ENCODE results near the gene DNAJC1.

Gene DNAJC1

DNA sequence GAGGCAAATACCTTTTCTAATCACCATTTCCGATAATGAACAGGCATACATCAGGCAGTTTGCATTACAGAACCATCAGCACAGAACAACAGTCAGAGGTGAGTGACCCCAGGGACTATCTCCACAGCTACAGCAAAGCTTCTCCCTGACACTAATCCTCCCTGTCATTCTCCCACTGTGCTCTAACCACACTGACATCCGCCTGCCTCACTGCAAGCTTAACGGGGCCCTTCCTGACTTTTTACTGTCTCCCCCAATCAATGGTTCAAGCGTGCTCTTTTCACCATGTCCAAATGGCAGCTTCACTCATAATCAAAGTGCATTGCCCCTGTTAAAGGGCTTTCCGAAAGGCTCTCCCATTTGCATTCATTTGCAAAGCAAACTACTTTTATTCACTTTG lies 196.3 kb downstream of the DNAJC1 start:
- no peak overlapping the region for H3K27ac ChIP-seq (ENCODE audit: insufficient read depth, low read length, poor library complexity, severe bottlenecking)
- H3K4me1 ChIP-seq (ENCODE audit: control insufficient read depth, insufficient read depth, low read length, poor library complexity, severe bottlenecking) = no peaks in the 10 kb centered on the region
- no peaks in the 10 kb centered on the region for H3K36me3 ChIP-seq (ENCODE audit: control insufficient read depth, insufficient read depth, low read length)
- H3K4me3 ChIP-seq (ENCODE audit: insufficient read depth, low read depth, low read length, poor library complexity, severe bottlenecking) = no peak overlapping the region
- no peaks in the 10 kb centered on the region for H3K27me3 ChIP-seq (replicated peaks; ENCODE audit: control insufficient read depth, insufficient read depth, low read length, poor library complexity, severe bottlenecking)
- no peaks in the 10 kb centered on the region for H3K9me3 ChIP-seq (ENCODE audit: control insufficient read depth, low read length)
- DNase-seq = no peak

DNA sequence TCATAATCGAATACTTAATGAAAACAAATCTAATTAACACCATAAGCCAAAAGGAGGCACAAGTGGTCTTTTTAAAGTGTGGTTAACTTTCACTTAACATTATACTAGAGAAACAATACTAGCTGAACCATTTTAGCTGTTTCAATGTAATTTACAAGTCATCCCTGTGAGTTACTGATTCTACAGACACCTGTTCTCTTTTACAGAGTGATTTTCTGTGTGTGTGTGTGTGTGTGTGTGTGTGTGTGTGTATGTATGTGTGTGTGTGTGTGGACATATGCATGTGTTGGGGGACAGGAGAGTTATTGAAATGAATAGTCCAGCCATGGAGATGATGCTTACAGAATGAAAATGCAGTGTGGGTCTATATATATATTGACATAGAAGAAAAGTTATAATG lies 200.2 kb downstream of the DNAJC1 start:
- Histone ChIP-seq H3K36me3 (ENCODE audit: control insufficient read depth, insufficient read depth, low read length) (no peaks in the 10 kb centered on the region), H3K27me3 (replicated peaks; ENCODE audit: control insufficient read depth, insufficient read depth, low read length, poor library complexity, severe bottlenecking) (no peaks in the 10 kb centered on the region), H3K4me1 (ENCODE audit: control insufficient read depth, insufficient read depth, low read length, poor library complexity, severe bottlenecking) (no peaks in the 10 kb centered on the region), H3K27ac (ENCODE audit: insufficient read depth, low read length, poor library complexity, severe bottlenecking) (no peak overlapping the region), H3K4me3 (ENCODE audit: insufficient read depth, low read depth, low read length, poor library complexity, severe bottlenecking) (no peak overlapping the region), H3K9me3 (ENCODE audit: control insufficient read depth, low read length) (no peaks in the 10 kb centered on the region)
- no peak for DNase-seq

DNA sequence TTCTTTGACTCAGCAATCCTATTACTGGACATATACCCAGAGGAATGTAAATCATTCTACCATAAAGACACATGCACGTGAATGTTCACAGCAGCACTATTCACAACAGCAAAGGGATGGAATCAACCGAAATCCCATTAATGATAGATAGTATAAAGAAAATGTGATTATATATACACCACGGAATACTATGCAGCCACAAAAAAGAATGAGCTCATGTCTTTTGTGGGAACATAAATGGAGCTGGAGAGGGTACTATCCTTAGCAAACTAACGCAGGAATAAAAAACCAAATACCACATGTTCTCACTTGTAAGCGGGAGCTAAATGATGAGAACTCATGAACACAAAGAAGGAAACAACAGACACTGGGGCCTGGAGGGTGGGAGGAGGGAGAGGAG lies 201.9 kb downstream of the DNAJC1 start:
- no peak overlapping the region for H3K4me3 ChIP-seq (ENCODE audit: insufficient read depth, low read depth, low read length, poor library complexity, severe bottlenecking)
- H3K27me3 ChIP-seq (replicated peaks; ENCODE audit: control insufficient read depth, insufficient read depth, low read length, poor library complexity, severe bottlenecking) = no peaks in the 10 kb centered on the region
- H3K27ac ChIP-seq (ENCODE audit: insufficient read depth, low read length, poor library complexity, severe bottlenecking) = no peak overlapping the region
- no peaks in the 10 kb centered on the region for H3K9me3 ChIP-seq (ENCODE audit: control insufficient read depth, low read length)
- H3K4me1 ChIP-seq (ENCODE audit: control insufficient read depth, insufficient read depth, low read length, poor library complexity, severe bottlenecking) = no peaks in the 10 kb centered on the region
- no peak for DNase-seq
- no peaks in the 10 kb centered on the region for H3K36me3 ChIP-seq (ENCODE audit: control insufficient read depth, insufficient read depth, low read length)

DNA sequence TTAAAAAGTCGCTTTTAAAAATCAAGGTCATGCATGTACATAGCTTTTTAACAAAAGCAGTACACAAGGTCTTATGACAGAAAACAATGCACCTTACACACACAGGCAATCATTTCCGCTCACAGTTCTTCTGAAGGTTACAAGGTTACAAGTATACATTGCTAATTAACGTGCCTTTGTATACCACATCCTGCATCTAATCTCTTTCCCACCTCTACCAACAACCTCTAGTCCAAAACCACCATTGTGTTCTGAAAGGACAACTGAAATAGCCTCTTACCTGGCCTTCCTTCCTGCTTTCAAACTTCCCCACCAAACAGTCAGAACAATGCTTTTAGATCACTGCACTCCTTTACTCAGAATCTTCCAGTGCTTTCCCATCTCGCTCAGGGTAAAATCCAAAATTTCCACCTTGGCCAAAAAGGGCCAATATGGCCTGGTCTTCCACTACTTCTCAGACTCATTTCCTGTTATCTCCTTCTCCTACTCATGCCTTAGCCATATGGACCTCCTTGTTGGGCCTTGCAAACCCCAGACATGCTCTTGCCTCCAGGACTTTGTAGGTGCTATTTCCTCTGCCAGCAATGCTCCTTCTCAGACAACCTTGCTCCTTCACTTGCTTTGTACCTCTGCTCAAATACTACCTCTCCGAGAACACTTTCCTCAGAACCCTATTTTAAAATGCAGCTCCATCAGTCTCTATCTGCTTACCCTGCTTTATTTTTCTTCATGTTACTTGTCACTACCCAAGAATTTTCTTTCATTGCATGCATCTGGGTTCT lies 205.4 kb downstream of the DNAJC1 start:
- DNase-seq = no peak
- H3K36me3 ChIP-seq (ENCODE audit: control insufficient read depth, insufficient read depth, low read length) = no peaks in the 10 kb centered on the region
- no peak overlapping the region for H3K27ac ChIP-seq (ENCODE audit: insufficient read depth, low read length, poor library complexity, severe bottlenecking)
- no peaks in the 10 kb centered on the region for H3K4me1 ChIP-seq (ENCODE audit: control insufficient read depth, insufficient read depth, low read length, poor library complexity, severe bottlenecking)
- no peak overlapping the region for H3K4me3 ChIP-seq (ENCODE audit: insufficient read depth, low read depth, low read length, poor library complexity, severe bottlenecking)
- H3K27me3 ChIP-seq (replicated peaks; ENCODE audit: control insufficient read depth, insufficient read depth, low read length, poor library complexity, severe bottlenecking) = no peaks in the 10 kb centered on the region
- no peaks in the 10 kb centered on the region for H3K9me3 ChIP-seq (ENCODE audit: control insufficient read depth, low read length)

DNA sequence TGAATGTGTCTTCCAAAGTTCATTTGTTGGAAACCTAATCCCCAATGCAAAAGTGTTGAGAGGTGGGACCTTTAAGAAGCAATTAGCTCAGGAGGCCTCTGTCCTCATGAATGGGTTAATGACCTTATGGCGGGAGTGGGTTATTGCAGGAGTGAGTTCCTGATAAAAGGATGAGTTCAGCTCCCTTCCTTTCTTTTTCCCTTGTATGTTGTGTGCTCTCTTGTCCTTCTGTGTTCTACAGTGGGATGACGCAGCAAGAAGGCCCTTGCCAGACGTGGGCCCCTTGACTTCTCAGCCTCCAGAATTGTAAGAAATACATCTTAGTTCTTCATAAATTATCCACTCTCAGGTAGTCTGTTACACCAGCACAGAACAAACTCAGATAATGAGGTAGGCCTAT lies 206.0 kb downstream of the DNAJC1 start:
- Histone ChIP-seq H3K4me3 (ENCODE audit: insufficient read depth, low read depth, low read length, poor library complexity, severe bottlenecking) (no peak overlapping the region), H3K27me3 (replicated peaks; ENCODE audit: control insufficient read depth, insufficient read depth, low read length, poor library complexity, severe bottlenecking) (no peaks in the 10 kb centered on the region), H3K4me1 (ENCODE audit: control insufficient read depth, insufficient read depth, low read length, poor library complexity, severe bottlenecking) (no peaks in the 10 kb centered on the region), H3K36me3 (ENCODE audit: control insufficient read depth, insufficient read depth, low read length) (no peaks in the 10 kb centered on the region), H3K27ac (ENCODE audit: insufficient read depth, low read length, poor library complexity, severe bottlenecking) (no peak overlapping the region), H3K9me3 (ENCODE audit: control insufficient read depth, low read length) (no peaks in the 10 kb centered on the region)
- DNase-seq = no peak

DNA sequence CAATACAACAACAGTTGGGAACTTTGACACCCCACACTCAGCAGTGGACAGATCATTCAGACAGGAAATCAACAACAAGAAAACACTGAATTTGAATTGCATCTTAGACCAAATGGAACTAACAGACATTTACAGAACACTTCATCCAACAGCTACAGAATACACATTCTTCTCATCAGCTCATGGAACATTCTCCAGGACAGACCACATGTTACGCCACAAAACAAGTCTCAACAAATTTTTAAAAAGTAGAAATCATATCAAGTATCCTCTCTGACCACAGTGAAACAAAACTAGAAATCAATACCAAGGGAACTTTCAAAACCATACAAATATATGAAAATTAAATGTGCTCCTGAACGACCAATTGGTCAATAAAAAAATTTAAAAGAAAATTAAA lies 212.3 kb downstream of the DNAJC1 start:
- no peak for DNase-seq
- H3K4me3 ChIP-seq (ENCODE audit: insufficient read depth, low read depth, low read length, poor library complexity, severe bottlenecking) = no peak overlapping the region
- H3K27ac ChIP-seq (ENCODE audit: insufficient read depth, low read length, poor library complexity, severe bottlenecking) = no peak overlapping the region
- H3K27me3 ChIP-seq (replicated peaks; ENCODE audit: control insufficient read depth, insufficient read depth, low read length, poor library complexity, severe bottlenecking) = no peaks in the 10 kb centered on the region
- H3K4me1 ChIP-seq (ENCODE audit: control insufficient read depth, insufficient read depth, low read length, poor library complexity, severe bottlenecking) = no peaks in the 10 kb centered on the region
- H3K36me3 ChIP-seq (ENCODE audit: control insufficient read depth, insufficient read depth, low read length) = no peaks in the 10 kb centered on the region
- H3K9me3 ChIP-seq (ENCODE audit: control insufficient read depth, low read length) = no peaks in the 10 kb centered on the region

DNA sequence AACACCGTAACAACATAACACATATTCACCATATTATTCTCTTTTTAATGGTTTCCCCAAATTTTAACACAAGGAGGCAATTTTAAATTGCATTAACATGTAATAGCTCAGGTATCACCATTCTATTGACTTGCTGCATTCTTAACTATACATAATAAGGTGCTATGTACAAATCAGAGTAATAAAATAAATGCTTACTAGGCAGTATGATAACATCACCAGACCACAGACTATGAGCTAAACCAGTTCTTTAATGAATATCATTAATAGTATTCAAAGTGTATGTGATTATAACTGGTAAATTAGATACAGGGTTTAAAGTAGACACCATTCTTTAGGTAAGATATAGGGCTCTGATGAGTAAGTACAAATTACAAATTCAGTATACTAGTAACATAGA lies 226.6 kb downstream of the DNAJC1 start:
- Histone ChIP-seq H3K27ac (ENCODE audit: insufficient read depth, low read length, poor library complexity, severe bottlenecking) (no peak overlapping the region), H3K27me3 (replicated peaks; ENCODE audit: control insufficient read depth, insufficient read depth, low read length, poor library complexity, severe bottlenecking) (no peaks in the 10 kb centered on the region), H3K4me1 (ENCODE audit: control insufficient read depth, insufficient read depth, low read length, poor library complexity, severe bottlenecking) (no peaks in the 10 kb centered on the region), H3K9me3 (ENCODE audit: control insufficient read depth, low read length) (no peaks in the 10 kb centered on the region), H3K4me3 (ENCODE audit: insufficient read depth, low read depth, low read length, poor library complexity, severe bottlenecking) (no peak overlapping the region), H3K36me3 (ENCODE audit: control insufficient read depth, insufficient read depth, low read length) (no peaks in the 10 kb centered on the region)
- no peak for DNase-seq

DNA sequence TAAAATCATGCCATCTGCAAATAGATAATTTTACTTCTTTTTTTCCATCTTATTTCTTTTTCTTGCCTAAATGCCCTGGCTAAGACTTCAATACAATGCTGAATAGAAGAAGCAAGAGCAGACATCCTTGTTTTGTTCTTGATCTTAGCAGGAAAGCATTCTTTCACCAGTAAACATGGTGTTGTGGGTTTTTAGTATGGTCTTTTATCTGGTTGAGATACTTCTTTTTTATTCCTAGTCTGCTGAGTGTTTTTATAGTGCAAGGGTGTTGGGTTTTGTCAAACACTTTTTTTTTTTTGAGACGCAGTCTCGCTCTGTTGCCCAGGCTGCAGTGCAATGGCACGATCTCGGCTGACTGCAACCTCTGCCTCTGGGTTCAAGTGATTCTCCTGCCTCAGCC lies 232.3 kb downstream of the DNAJC1 start:
- DNase-seq = no peak
- Histone ChIP-seq H3K9me3 (ENCODE audit: control insufficient read depth, low read length) (no peaks in the 10 kb centered on the region), H3K4me3 (ENCODE audit: insufficient read depth, low read depth, low read length, poor library complexity, severe bottlenecking) (no peak overlapping the region), H3K4me1 (ENCODE audit: control insufficient read depth, insufficient read depth, low read length, poor library complexity, severe bottlenecking) (no peaks in the 10 kb centered on the region), H3K27me3 (replicated peaks; ENCODE audit: control insufficient read depth, insufficient read depth, low read length, poor library complexity, severe bottlenecking) (no peaks in the 10 kb centered on the region), H3K27ac (ENCODE audit: insufficient read depth, low read length, poor library complexity, severe bottlenecking) (no peak overlapping the region), H3K36me3 (ENCODE audit: control insufficient read depth, insufficient read depth, low read length) (no peaks in the 10 kb centered on the region)

DNA sequence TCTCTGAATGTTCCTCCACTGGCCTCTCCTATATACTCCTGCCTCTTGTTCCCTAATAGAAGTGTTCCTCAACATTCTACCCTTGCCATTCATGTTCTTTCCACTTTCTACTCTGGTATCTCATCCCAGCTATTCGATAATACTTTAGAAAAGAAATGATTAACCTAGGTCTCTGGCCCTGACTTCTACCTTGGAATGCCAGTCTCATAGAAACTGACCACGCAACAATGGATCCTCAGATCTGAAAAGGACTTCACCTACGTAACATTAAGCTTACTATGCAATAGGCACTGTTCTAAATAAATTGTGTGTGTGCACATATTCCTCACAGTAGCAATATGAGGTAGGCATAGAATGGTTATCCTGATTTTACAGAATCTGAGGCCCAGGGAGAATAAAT lies 234.5 kb downstream of the DNAJC1 start:
- H3K36me3 ChIP-seq (ENCODE audit: control insufficient read depth, insufficient read depth, low read length) = no peaks in the 10 kb centered on the region
- H3K9me3 ChIP-seq (ENCODE audit: control insufficient read depth, low read length) = no peaks in the 10 kb centered on the region
- no peak overlapping the region for H3K4me3 ChIP-seq (ENCODE audit: insufficient read depth, low read depth, low read length, poor library complexity, severe bottlenecking)
- no peak overlapping the region for H3K27ac ChIP-seq (ENCODE audit: insufficient read depth, low read length, poor library complexity, severe bottlenecking)
- no peaks in the 10 kb centered on the region for H3K27me3 ChIP-seq (replicated peaks; ENCODE audit: control insufficient read depth, insufficient read depth, low read length, poor library complexity, severe bottlenecking)
- DNase-seq = no peak
- H3K4me1 ChIP-seq (ENCODE audit: control insufficient read depth, insufficient read depth, low read length, poor library complexity, severe bottlenecking) = no peaks in the 10 kb centered on the region

DNA sequence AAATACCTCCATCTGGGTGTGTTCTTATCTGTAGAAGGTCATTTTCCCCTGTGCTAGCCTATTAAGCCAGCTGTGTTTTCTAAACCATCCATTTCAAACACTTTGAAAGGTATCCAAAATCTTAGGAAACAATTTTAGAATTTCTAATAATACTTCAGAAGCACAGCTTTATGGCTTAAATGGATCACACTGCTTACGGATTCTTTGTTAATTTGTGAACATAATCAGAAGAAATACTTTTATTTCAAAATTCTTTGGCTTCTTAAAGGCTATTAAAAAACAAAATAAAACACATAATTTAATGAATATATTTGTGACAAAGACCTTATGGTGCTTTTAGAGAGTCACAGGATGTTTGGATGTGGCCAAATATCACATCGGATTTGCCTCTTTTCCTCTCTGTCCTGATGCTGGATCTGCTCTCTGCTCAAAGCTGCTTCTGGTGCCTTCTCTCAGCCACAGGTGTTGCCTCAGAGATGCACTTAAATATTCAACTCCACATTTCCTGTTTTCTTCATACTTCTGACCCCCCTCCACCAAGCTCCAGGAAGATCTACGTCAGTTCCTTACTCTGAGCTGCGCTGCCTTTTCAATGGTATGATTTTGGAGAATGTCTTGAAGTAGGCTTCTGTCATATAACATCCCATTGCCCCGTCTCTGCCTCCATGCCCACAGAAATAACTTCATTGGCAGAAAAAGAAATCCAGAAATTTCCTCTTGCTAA lies 238.9 kb downstream of the DNAJC1 start:
- no peaks in the 10 kb centered on the region for H3K27me3 ChIP-seq (replicated peaks; ENCODE audit: control insufficient read depth, insufficient read depth, low read length, poor library complexity, severe bottlenecking)
- H3K4me3 ChIP-seq (ENCODE audit: insufficient read depth, low read depth, low read length, poor library complexity, severe bottlenecking) = no peak overlapping the region
- H3K36me3 ChIP-seq (ENCODE audit: control insufficient read depth, insufficient read depth, low read length) = no peaks in the 10 kb centered on the region
- no peak for DNase-seq
- no peak overlapping the region for H3K27ac ChIP-seq (ENCODE audit: insufficient read depth, low read length, poor library complexity, severe bottlenecking)
- no peaks in the 10 kb centered on the region for H3K4me1 ChIP-seq (ENCODE audit: control insufficient read depth, insufficient read depth, low read length, poor library complexity, severe bottlenecking)
- no peaks in the 10 kb centered on the region for H3K9me3 ChIP-seq (ENCODE audit: control insufficient read depth, low read length)
